GM19099 (cell line): ENCODE measurements around the gene BACE2.

Experiments used
- POLR2A ChIP-seq: IDR thresholded peaks from 3 replicates; pipeline ENCODE4 v1.6.1; 2011; ENCODE audit warnings: low read depth; ENCODE audit not compliant: insufficient read length; ENCODE audit errors: extremely low read depth

Gene BACE2

GRCh38 chr21:41322496-41323382, 154.8 kb downstream of the BACE2 start:
- TF ChIP-seq POLR2A = no peak

- TF ChIP-seq POLR2A = no peak
These were observed 157.4 kb downstream of the BACE2 start for GRCh38 chr21:41325138-41325912.

GRCh38 chr21:41326414-41327080, 158.6 kb downstream of the BACE2 start:
- no peak for TF ChIP-seq POLR2A

GRCh38 chr21:41327753-41328152, 159.8 kb downstream of the BACE2 start:
- TF ChIP-seq POLR2A = no peak

- TF ChIP-seq POLR2A = no peak
These were observed 161.0 kb downstream of the BACE2 start for GRCh38 chr21:41328660-41329607.
